ENCODE data around the gene LMTK2. TPM values are rescaled to one million over a fixed set of nuclear protein-coding genes. Genes with fewer than 3 reads are reported as not detected.

Gene LMTK2
- total RNA-seq (2014; rRNA removed; shearing (Covaris generic)): 8.7 and 9.3 TPM in 2 replicates

- DNase-seq (ENCODE audit: low spot score): peak; percentile 87
Observed at GRCh38 chr7:98106647-98107312, at the start of gene LMTK2. Gene LMTK2, plus strand, starts transcription at chr7:98106862. Its CDS starts 316 bp downstream, at chr7:98107178.

DNA sequence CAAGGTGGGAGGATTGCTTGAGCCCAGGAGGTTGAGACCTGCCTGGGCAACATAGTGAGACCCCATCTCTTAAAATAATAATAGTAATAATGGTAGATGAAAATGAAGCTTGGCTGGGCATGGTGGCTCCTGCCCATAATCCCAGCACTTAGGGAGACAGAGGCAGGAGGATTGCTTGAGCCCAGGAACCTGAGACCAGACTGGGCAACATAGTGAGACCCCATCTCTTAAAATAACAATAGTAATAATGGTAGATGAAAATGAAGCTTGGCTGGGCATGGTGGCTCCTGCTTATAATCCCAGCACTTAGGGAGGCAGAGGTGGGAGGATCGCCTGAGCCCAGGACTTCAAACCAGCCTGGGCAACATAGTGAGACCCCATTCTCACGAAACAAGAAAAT lies 49.5 kb upstream of the LMTK2 start:
- DNase-seq (ENCODE audit: low spot score): no peak

DNA sequence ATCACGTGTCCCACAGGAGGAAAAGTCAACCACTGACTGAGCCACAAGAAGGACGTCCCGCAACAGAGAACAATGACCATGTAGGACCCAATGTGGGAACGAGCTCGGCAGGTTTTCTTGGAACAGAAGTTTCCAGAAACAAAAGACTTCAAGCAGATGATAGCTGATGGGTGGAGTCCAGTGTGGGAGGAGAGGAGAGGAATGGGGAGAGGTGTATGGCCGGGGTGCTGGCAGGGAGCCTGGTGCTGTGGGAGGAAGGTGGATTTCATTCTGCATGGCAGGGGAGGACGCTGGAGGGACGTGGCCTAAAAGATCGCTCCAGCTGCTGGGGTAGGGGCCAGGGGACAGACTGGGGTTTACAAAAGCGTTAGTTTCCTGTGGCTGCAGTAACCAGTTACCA lies 48.5 kb upstream of the LMTK2 start:
- DNase-seq (ENCODE audit: low spot score): no peak

- DNase-seq (ENCODE audit: low spot score): no peak
Observed at GRCh38 chr7:98064233-98064632, 42.4 kb upstream of the LMTK2 start.

DNA sequence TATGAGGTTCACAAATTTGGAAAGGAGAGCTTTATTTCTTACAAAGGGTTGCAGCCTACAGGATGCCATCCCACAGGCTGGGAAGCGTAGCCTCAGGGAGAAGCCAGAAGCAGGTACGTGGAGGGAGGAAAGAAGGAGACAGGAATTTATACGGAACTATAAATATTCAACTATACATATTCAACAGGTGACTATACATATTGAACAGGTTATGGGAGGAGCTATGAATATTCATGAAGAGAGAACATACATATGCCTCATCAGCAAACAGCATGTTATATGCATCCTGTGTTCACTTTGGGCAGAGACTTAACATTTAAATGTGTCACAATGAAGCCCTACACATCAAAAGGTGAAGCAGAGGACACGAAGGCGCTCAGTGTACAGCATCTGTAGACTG lies 40.5 kb upstream of the LMTK2 start:
- no peak for DNase-seq (ENCODE audit: low spot score)

GRCh38 chr7:98066934-98067507 lies 39.6 kb upstream of the LMTK2 start:
- DNase-seq (ENCODE audit: low spot score): no peak

GRCh38 chr7:98073047-98073446 lies 33.6 kb upstream of the LMTK2 start:
- DNase-seq (ENCODE audit: low spot score): no peak

DNA sequence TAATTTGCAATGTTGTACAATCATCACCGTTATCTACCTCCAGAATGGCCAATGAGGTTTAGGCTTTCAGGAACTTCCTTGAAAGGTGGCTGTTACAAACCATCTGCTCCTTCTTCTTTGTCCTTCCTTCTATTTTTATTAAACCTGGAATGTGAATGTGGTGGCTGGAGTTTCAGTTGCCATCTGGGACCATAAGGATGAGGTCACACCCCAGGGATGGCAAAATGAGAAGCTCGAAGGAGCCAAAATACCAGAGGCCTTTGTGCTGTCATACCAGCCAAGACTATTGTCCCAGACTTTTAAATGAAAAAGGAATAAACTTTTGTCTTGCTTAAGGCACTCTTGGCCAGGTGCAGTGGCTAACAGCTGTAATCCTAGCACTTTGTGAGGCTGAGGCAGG lies 30.9 kb upstream of the LMTK2 start:
- no peak for DNase-seq (ENCODE audit: low spot score)

- no peak for DNase-seq (ENCODE audit: low spot score)
Observed at GRCh38 chr7:98077762-98078161, 28.9 kb upstream of the LMTK2 start.

DNA sequence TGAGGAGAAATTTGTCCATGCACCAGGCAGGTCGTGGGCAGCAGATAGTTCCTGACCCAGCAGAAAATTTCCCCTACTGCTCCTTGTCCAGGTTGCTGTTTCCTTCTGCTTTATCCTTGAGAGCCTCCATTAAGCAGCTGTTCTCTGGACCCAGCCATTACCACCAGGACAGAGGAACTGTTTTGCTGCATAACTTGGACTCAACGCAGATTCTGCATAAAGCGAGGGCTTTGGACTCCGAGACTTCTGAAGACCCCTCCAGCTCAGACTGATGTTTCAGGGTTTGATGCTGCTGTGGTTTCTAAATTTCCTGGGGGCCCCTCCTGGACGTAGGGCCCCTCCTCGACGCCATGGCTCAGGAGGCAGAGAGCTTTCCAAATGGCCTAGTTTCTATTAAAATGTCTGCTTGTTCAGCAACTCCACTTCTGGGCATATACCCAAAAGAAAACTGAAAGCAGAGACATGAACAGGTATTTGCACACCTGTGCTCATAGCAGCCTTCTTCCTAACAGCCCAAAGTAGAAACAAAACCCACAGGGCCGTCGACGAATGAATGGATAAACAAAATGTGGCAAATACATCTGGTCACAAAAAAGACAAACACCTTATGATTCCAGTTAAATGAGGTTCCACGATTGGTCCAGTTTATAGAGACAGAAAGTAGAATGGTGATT lies 28.3 kb upstream of the LMTK2 start:
- no peak for DNase-seq (ENCODE audit: low spot score)

GRCh38 chr7:98079891-98080648 lies 26.6 kb upstream of the LMTK2 start:
- no peak for DNase-seq (ENCODE audit: low spot score)

GRCh38 chr7:98081319-98081718 lies 25.3 kb upstream of the LMTK2 start:
- DNase-seq (ENCODE audit: low spot score): no peak

GRCh38 chr7:98084631-98085030 lies 22.0 kb upstream of the LMTK2 start:
- DNase-seq (ENCODE audit: low spot score): no peak

DNA sequence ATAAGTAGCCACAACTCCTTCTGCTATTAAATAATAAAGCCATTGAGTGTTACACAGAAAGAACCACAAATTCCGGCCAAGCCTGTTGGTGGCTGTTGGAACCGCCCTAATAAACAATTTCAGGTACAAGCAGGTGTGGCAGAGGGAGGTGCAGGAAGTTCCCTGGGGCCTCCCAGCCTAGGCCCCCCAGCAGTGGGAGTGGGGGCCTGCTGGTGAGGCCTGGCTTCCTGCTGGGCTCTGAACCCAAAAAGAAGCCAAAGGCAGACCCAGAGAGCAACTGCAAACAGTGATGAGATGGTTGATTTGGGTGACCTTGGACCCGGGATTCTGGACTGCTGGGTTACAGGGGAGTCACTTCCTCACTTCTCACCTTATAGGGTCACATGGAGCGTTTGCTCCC lies 21.0 kb upstream of the LMTK2 start:
- DNase-seq (ENCODE audit: low spot score): no peak

DNA sequence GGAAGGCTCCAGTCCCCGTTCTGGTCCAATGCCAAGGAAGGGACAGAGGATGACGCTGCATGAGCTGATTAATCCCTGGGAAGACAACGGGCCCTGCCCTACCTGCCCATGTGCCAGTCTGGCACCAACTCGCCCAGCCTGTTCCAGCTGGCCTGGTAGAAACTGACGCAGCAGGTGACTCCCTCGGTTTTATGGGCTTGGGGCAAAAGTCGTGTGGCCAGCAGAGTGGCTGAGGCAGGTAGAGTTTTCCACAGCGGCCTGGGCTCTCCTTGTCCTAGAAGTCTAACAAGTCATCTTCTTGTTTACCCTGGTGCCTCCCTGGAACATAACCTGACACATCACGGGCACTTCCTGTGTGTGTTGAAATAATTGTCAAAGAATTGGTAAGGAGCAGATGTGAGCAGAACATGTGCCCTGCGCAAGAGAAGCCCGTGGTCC lies 20.4 kb upstream of the LMTK2 start:
- DNase-seq (ENCODE audit: low spot score): no peak

- no peak for DNase-seq (ENCODE audit: low spot score)
Observed at GRCh38 chr7:98088109-98088508, 18.6 kb upstream of the LMTK2 start.

GRCh38 chr7:98090116-98090515 lies 16.5 kb upstream of the LMTK2 start:
- no peak for DNase-seq (ENCODE audit: low spot score)

- peak; percentile 19 for DNase-seq (ENCODE audit: low spot score)
Observed at GRCh38 chr7:98091061-98091460, 15.6 kb upstream of the LMTK2 start.

GRCh38 chr7:98091523-98091922 lies 15.1 kb upstream of the LMTK2 start:
- DNase-seq (ENCODE audit: low spot score): no peak

GRCh38 chr7:98097042-98097645 lies 9.5 kb upstream of the LMTK2 start:
- DNase-seq (ENCODE audit: low spot score): no peak

GRCh38 chr7:98100088-98100487 lies 6.6 kb upstream of the LMTK2 start:
- no peak for DNase-seq (ENCODE audit: low spot score)

- DNase-seq (ENCODE audit: low spot score): no peak
Observed at GRCh38 chr7:98102170-98102569, 4.5 kb upstream of the LMTK2 start.

All from A172 (cell line).